Choroid plexus epithelial cell (primary cell): Measurements from ENCODE around the gene RBMS2.
"Not testable (repeated sequence)": the region's sequence is repeated elsewhere in the genome, so short reads cannot be mapped to it uniquely, and the experiment has no call there.

Source experiments
- DNase-seq: peaks from one replicate; pipeline ENCODE4 v3.0.0-alpha.2; 2010; ENCODE audit warnings: low read depth
- H3K4me3 ChIP-seq: 2 replicates; pipeline ENCODE4 v1.5.1; 2011; ENCODE audit warnings: low read depth, mild to moderate bottlenecking, control low read depth, low read length, moderate library complexity
- TF ChIP-seq, protein P1 (sequence below): conservative IDR thresholded peaks from 2 replicates; pipeline ENCODE4 v1.5.1; 2011; ENCODE audit warnings: low read depth, mild to moderate bottlenecking, control low read depth, inconsistent platforms, low read length, moderate library complexity

RBMS2 gene

DNA sequence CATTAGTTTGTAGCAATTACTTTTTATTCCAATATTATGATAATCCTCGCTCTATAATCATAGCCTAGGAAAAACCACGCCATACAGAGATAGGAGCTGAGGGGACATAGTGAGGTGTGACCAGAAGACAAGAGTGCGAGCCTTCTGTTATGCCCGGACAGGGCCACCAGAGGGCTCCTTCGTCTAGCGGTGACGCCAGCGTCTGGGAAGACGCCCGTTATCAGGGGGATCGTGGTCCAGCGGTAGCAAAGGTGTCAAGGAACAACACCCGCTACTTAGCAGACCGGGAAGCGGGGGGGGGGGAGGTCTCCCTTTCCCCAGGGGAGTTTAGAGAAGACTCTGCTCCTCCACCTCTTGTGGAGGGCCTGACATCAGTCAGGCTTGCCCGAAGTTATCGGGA, 24.9 kb upstream of the RBMS2 start:
- H3K4me3 ChIP-seq, DNase-seq: not testable (repeated sequence)
- TF ChIP-seq, protein P1, sequence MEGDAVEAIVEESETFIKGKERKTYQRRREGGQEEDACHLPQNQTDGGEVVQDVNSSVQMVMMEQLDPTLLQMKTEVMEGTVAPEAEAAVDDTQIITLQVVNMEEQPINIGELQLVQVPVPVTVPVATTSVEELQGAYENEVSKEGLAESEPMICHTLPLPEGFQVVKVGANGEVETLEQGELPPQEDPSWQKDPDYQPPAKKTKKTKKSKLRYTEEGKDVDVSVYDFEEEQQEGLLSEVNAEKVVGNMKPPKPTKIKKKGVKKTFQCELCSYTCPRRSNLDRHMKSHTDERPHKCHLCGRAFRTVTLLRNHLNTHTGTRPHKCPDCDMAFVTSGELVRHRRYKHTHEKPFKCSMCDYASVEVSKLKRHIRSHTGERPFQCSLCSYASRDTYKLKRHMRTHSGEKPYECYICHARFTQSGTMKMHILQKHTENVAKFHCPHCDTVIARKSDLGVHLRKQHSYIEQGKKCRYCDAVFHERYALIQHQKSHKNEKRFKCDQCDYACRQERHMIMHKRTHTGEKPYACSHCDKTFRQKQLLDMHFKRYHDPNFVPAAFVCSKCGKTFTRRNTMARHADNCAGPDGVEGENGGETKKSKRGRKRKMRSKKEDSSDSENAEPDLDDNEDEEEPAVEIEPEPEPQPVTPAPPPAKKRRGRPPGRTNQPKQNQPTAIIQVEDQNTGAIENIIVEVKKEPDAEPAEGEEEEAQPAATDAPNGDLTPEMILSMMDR, result peak; percentile 54

DNA sequence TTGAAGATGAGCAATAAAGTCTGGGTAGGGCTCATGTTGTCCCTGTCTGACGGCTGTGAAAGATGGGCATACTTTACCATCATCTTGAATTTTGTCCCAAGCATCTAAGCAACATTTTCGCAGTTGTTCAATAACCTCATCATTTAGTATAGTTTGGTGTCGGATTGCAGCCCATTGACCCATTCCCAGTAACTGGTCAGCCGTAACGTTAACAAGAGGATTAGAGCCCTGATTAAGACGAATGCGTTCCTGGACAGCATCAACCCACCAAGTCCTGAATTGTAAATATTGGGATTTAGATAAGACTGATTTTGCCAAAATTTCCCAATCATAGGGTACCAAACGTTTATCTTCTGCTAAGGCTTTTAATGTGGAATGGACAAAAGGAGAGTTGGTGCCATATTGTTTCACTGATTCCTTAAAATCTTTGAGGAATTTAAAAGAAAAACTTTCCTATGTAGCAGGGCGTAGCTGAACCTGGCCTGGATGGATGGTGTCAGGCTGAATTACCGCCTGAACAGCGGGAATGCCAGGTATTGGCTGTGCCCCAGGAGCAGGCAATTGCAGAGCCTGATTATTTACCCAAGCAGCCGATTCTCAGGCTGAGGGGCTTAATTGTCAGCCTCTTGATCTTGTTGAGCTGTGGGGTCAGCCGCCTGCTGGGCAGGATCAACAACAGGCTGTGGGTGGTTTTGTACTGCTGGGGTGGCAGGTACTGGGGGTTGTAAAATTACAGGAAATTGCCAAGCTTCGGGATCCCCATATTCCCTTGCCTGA, 23.3 kb upstream of the RBMS2 start:
- not testable (repeated sequence) for H3K4me3 ChIP-seq, DNase-seq

DNA sequence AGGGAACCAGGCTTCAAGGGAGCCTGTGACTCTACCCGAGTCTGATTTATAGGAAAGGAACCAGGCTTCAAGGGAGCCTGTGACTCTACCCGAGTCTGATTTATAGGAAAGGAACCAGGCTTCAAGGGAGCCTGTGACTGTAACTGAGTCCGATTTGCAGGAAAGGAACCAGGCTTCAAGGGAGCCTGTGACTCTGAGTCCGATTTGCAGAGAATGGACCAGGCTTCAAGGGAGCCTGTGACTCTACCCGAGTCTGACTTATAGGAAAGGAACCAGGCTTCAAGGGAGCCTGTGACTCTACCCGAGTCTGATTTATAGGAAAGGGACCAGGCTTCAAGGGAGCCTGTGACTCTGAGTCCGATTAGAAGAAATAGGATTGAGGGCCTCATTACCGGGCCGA, 22.2 kb upstream of the RBMS2 start:
- not testable (repeated sequence) for DNase-seq, H3K4me3 ChIP-seq

DNA sequence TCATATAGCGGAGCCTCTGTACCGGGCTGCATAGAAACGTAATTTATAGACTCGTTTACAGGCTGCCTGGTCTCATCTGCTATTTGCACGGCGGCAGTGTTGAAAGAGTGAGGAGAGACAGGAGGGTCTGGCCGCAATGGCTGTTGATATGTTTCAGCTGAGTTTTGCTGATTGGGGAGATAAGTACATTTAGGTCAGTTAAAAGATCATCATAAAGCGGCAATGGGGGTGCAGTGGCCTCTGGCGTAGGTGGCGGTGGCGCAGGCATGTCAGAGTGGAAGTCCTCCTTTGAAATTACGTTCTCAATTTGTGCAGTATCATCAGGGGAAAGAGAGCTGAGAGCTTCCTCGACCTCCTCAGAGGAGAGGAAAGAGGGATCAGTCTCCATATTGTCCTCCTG, 21.7 kb upstream of the RBMS2 start:
- H3K4me3 ChIP-seq, DNase-seq: not testable (repeated sequence)

DNA sequence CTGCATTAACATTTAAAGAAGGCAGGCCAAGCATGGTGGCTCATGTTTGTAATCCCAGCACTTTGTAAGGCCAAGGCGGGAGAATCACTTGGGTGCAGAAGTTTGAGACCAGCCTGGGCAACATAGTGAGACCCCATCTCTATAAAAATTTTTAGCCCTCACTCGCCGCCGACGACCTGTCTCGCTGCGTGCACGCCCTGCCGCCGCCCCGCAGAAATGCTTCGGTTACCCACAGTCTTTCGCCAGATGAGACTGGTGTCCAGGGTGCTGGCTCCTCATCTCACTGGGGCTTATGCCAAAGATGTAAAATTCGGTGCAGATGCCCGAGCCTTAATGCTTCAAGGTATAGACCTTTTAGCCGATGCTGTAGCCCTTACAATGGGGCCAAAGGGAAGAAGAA, 10.8 kb upstream of the RBMS2 start:
- H3K4me3 ChIP-seq, result no peak overlapping the region
- TF ChIP-seq, protein P1, result no peak
- DNase-seq, result no peak

DNA sequence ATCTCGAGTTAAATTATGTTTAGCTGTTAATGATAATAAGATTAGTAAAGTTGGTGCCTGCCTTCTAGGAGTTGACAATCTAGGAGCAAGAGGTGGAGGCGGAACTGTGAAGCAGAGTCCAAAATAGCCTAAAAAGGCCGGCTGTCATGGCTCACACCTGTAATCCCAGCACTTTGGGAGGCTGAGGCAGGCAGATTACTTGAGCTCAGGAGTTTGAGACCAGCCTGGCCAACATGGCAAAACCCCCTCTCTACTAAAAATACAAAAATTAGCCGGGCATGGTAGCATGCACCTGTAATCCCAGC, 7.7 kb upstream of the RBMS2 start:
- H3K4me3 ChIP-seq, DNase-seq: not testable (repeated sequence)

DNA sequence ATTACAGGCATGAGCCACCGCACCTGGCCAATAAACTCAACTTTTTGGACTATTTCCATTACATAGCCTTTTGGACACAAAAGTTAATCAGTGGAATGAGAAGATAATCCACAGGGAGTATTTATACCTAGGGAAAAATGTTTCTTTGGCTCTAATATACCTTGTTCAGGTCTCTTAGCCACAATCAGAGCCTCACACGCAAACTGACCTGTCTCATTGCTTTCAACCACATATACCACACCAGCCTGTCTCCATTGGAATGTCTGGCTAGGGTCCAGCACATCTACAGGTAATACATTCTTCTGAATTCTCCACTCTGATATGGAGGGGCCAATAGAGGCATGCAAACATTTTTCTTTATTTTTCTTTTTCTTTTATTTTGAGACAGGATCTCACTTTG, 3.8 kb upstream of the RBMS2 start:
- no peak overlapping the region for H3K4me3 ChIP-seq
- DNase-seq, result no peak
- TF ChIP-seq, protein P1, result no peak

DNA sequence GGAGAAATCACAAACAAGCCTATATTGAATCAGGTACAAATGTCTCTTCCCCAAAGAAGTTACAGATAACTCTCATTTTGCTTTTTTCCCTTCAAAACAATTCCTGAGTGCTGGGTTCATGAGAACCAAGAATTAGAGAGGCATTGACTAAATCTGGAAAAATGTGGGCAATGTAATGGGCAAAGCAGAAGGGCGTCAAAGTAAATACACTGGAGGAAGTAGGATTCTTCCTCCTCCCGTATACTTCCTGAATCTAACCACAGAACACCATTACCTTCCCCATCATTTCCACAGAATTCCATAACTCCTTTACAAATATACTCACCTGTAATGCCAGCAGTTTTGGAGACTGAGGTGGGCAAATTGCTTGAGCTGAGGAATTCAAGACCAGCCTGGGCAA, 3.0 kb upstream of the RBMS2 start:
- H3K4me3 ChIP-seq, result no peak overlapping the region
- no peak for DNase-seq
- TF ChIP-seq, protein P1, result no peak

DNA sequence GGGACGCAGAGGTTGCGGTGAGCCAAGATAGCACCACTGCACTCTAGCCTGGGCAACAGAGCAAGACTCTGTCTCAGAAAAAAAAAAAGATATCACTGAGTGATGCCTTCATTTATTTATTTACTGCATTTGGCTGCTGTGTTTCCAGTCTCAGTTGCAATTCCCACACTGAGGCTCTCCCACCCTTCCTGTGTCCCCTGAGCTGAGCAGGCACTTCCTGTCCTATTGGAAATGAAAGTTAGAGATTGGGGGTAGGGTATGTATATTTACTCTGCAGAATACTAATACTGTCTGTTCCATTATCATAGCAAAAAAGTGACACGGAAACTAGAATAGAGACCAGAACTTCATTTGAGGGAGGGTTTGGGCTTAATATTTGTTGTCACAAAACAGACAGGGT, 1.6 kb upstream of the RBMS2 start:
- TF ChIP-seq, protein P1, result no peak
- no peak overlapping the region for H3K4me3 ChIP-seq
- DNase-seq, result peak; percentile 24
